ENCODE data around the gene SRGAP3. TPM values are rescaled to one million over a fixed set of nuclear protein-coding genes. Genes with fewer than 3 reads are reported as not detected.
"Not testable (repeated sequence)": the region's sequence is repeated elsewhere in the genome, so short reads cannot be mapped to it uniquely, and the experiment has no call there.

The SRGAP3 gene
- total RNA-seq (2014; rRNA removed; shearing (Covaris generic)) (0.13 and 1.7 TPM in 2 replicates), polyA plus RNA-seq (2016; fragmentation: Nextera tagmentation; extraction: Ambion mirVana) (0.89 and 0.91 TPM in 2 replicates)

GRCh38 chr3:9249273-9250192, at the start of gene SRGAP3:
Gene SRGAP3, minus strand, starts transcription at chr3:9249646. Its CDS starts 695 bp downstream, at chr3:9248951.
- Histone ChIP-seq H3K27ac (no peak within 1 kb of the TSS), H4K20me1 (ENCODE audit: insufficient read depth) (no peaks in the 10 kb centered on the region), H3K9ac (peak within 1 kb of the TSS; percentile 42), H3K36me3 (ENCODE audit: low read depth) (no peaks in the 10 kb centered on the region), H3K4me2 (ENCODE audit: unreplicated experiment) (peak within 1 kb of the TSS; percentile 92), H3K27me3 (replicated peaks; ENCODE audit: insufficient read depth) (peaks cover 14% of the 10 kb centered on the region; the same call in 1 of the 2 replicates), H3K9me3 (ENCODE audit: low read depth) (no peaks in the 10 kb centered on the region), H3K79me2 (ENCODE audit: insufficient read depth) (no peaks in the 10 kb centered on the region), H3F3A (ENCODE audit: insufficient read depth) (no peaks in the 10 kb centered on the region; the same call in 1 of the 2 replicates), H3K4me3 (peak within 1 kb of the TSS; percentile 74), H2AFZ (peak within 1 kb of the TSS; percentile 76), H3K9me2 (ENCODE audit: insufficient read depth) (no peaks in the 10 kb centered on the region), H3K4me1 (ENCODE audit: insufficient read depth) (peaks cover 21% of the 10 kb centered on the region)
- DNase-seq, result peak; percentile 95
- in situ Hi-C loops (cut with MboI), result no loop called here
- 2% methylated on average over 28 of the region's 28 CpGs for WGBS, 2 experiments (ENCODE audit: low coverage in 1 of 2, low lambda C conversion rate in 2 of 2, missing lambda C conversion rate in 2 of 2)
- TF ChIP-seq EZH2phosphoT487 (IDR thresholded peaks at IDR 0.05; ENCODE audit: insufficient read depth, low read depth), result no peak

GRCh38 chr3:9298236-9298635, 48.8 kb upstream of the SRGAP3 start:
- Histone ChIP-seq H3K4me1 (ENCODE audit: insufficient read depth) (peaks cover 9% of the 10 kb centered on the region), H3K27ac (no peak overlapping the region), H3K27me3 (replicated peaks; ENCODE audit: insufficient read depth) (no peaks in the 10 kb centered on the region), H2AFZ (no peak overlapping the region), H3K4me3 (no peak overlapping the region), H3K9ac (no peak overlapping the region), H3K9me2 (ENCODE audit: insufficient read depth) (no peaks in the 10 kb centered on the region), H3K9me3 (ENCODE audit: low read depth) (no peaks in the 10 kb centered on the region), H3F3A (ENCODE audit: insufficient read depth) (peaks cover 8% of the 10 kb centered on the region; the same call in 1 of the 2 replicates), H4K20me1 (ENCODE audit: insufficient read depth) (no peaks in the 10 kb centered on the region), H3K36me3 (ENCODE audit: low read depth) (no peaks in the 10 kb centered on the region), H3K4me2 (ENCODE audit: unreplicated experiment) (no peak overlapping the region), H3K79me2 (ENCODE audit: insufficient read depth) (no peaks in the 10 kb centered on the region)
- TF ChIP-seq EZH2phosphoT487 (IDR thresholded peaks at IDR 0.05; ENCODE audit: insufficient read depth, low read depth), result no peak
- no peak for TF ChIP-seq EZH2 (IDR thresholded peaks at IDR 0.05; ENCODE audit: insufficient read depth, poor library complexity, severe bottlenecking)
- DNase-seq, result peak; percentile 70
- in situ Hi-C loops (cut with MboI), result no loop called here

GRCh38 chr3:9296241-9296640, 46.8 kb upstream of the SRGAP3 start:
- TF ChIP-seq EZH2phosphoT487 (IDR thresholded peaks at IDR 0.05; ENCODE audit: insufficient read depth, low read depth), result no peak
- no peak for TF ChIP-seq EZH2 (IDR thresholded peaks at IDR 0.05; ENCODE audit: insufficient read depth, poor library complexity, severe bottlenecking)
- peaks cover 22% of the 10 kb centered on the region for H3K4me1 ChIP-seq (ENCODE audit: insufficient read depth)
- in situ Hi-C loops (cut with MboI), result no loop called here

GRCh38 chr3:9295007-9295406, 45.6 kb upstream of the SRGAP3 start:
- DNase-seq, result no peak
- Histone ChIP-seq H3F3A (ENCODE audit: insufficient read depth) (peaks cover 8% of the 10 kb centered on the region; the same call in 1 of the 2 replicates), H3K9me2 (ENCODE audit: insufficient read depth) (no peaks in the 10 kb centered on the region), H3K4me3 (no peak overlapping the region), H3K4me2 (ENCODE audit: unreplicated experiment) (no peak overlapping the region), H3K4me1 (ENCODE audit: insufficient read depth) (peaks cover 22% of the 10 kb centered on the region), H3K27ac (no peak overlapping the region), H3K36me3 (ENCODE audit: low read depth) (no peaks in the 10 kb centered on the region), H4K20me1 (ENCODE audit: insufficient read depth) (no peaks in the 10 kb centered on the region), H2AFZ (no peak overlapping the region), H3K9me3 (ENCODE audit: low read depth) (no peaks in the 10 kb centered on the region), H3K79me2 (ENCODE audit: insufficient read depth) (no peaks in the 10 kb centered on the region), H3K9ac (no peak overlapping the region), H3K27me3 (replicated peaks; ENCODE audit: insufficient read depth) (no peaks in the 10 kb centered on the region)
- in situ Hi-C loops (cut with MboI), result no loop called here
- TF ChIP-seq EZH2 (IDR thresholded peaks at IDR 0.05; ENCODE audit: insufficient read depth, poor library complexity, severe bottlenecking) (no peak), EZH2phosphoT487 (IDR thresholded peaks at IDR 0.05; ENCODE audit: insufficient read depth, low read depth) (no peak)

More at GRCh38 chr3:9296241-9296640, 46.8 kb upstream of the SRGAP3 start:
- no peaks in the 10 kb centered on the region for H4K20me1 ChIP-seq (ENCODE audit: insufficient read depth)
- no peaks in the 10 kb centered on the region for H3K27me3 ChIP-seq (replicated peaks; ENCODE audit: insufficient read depth)
- no peak overlapping the region for H3K4me2 ChIP-seq (ENCODE audit: unreplicated experiment)
- no peak overlapping the region for H3K9ac ChIP-seq
- H3K79me2 ChIP-seq (ENCODE audit: insufficient read depth), result no peaks in the 10 kb centered on the region
- no peaks in the 10 kb centered on the region for H3K36me3 ChIP-seq (ENCODE audit: low read depth)
- H3K9me3 ChIP-seq (ENCODE audit: low read depth), result no peaks in the 10 kb centered on the region
- no peak overlapping the region for H2AFZ ChIP-seq
- no peak for DNase-seq
- H3K4me3 ChIP-seq, result no peak overlapping the region
- 100% methylated on average over 1 of the region's 1 CpG for WGBS, 2 experiments (ENCODE audit: low coverage in 1 of 2, low lambda C conversion rate in 2 of 2, missing lambda C conversion rate in 2 of 2)
- no peak overlapping the region for H3K27ac ChIP-seq
- H3F3A ChIP-seq (ENCODE audit: insufficient read depth), result peaks cover 8% of the 10 kb centered on the region; the same call in 1 of the 2 replicates
- no peaks in the 10 kb centered on the region for H3K9me2 ChIP-seq (ENCODE audit: insufficient read depth)

GRCh38 chr3:9293953-9294352, 44.5 kb upstream of the SRGAP3 start:
- H3K4me2 ChIP-seq (ENCODE audit: unreplicated experiment); H3K9ac ChIP-seq; H3F3A ChIP-seq (ENCODE audit: insufficient read depth); H3K36me3 ChIP-seq (ENCODE audit: low read depth); DNase-seq; H2AFZ ChIP-seq; H3K9me3 ChIP-seq (ENCODE audit: low read depth); H3K79me2 ChIP-seq (ENCODE audit: insufficient read depth); H4K20me1 ChIP-seq (ENCODE audit: insufficient read depth); in situ Hi-C loops (cut with MboI); H3K4me3 ChIP-seq; H3K9me2 ChIP-seq (ENCODE audit: insufficient read depth); H3K27me3 ChIP-seq (replicated peaks; ENCODE audit: insufficient read depth); H3K27ac ChIP-seq: not testable (repeated sequence)
- 81 to 83% methylated on average over 2 of the region's 2 CpGs for WGBS, 2 experiments (ENCODE audit: low coverage in 1 of 2, low lambda C conversion rate in 2 of 2, missing lambda C conversion rate in 2 of 2)
- peaks cover 22% of the 10 kb centered on the region for H3K4me1 ChIP-seq (ENCODE audit: insufficient read depth)
